Measurements from ENCODE around the gene LNPK. TPM values are rescaled to one million over a fixed set of nuclear protein-coding genes. Genes with fewer than 3 reads are reported as not detected.

The LNPK gene
- total RNA-seq, 1 experiment from 2014 or later = 10.3 TPM

DNA sequence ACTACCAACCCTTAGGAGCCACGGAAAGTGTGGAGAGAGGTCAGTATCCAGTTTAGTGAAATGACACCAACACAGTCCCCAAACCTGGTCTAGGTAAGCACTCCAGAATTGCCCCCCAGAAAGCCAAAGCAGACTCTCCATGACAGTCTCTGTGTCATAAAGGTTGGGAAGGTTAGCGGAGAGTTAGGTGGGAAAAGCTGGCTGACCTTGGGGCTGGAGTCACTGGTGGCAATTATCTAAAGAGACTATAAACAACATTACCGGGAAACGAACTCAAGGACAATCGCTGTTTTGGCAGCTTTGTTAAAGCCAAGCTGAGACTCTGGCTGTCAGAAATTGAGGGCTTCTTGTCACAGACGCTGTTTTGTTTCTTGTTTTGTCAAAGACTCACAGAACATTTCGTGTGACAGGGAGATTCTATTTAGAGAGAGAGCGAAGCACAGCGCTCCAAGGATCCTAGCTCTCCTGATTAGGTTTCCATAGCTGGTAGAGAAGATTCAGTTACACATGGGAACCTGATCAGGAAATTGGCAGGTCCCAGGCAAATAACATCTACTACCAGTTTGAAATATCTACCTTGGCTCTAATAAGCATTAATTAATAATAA lies 111.3 kb downstream of the LNPK start:
- H3K9me3 Mint-ChIP-seq = peaks cover 6% of the 10 kb centered on the region
- POLR2A ChIA-PET = no interaction called here
- no peak overlapping the region for H3K27ac Mint-ChIP-seq
- TF ChIP-seq, protein P1, sequence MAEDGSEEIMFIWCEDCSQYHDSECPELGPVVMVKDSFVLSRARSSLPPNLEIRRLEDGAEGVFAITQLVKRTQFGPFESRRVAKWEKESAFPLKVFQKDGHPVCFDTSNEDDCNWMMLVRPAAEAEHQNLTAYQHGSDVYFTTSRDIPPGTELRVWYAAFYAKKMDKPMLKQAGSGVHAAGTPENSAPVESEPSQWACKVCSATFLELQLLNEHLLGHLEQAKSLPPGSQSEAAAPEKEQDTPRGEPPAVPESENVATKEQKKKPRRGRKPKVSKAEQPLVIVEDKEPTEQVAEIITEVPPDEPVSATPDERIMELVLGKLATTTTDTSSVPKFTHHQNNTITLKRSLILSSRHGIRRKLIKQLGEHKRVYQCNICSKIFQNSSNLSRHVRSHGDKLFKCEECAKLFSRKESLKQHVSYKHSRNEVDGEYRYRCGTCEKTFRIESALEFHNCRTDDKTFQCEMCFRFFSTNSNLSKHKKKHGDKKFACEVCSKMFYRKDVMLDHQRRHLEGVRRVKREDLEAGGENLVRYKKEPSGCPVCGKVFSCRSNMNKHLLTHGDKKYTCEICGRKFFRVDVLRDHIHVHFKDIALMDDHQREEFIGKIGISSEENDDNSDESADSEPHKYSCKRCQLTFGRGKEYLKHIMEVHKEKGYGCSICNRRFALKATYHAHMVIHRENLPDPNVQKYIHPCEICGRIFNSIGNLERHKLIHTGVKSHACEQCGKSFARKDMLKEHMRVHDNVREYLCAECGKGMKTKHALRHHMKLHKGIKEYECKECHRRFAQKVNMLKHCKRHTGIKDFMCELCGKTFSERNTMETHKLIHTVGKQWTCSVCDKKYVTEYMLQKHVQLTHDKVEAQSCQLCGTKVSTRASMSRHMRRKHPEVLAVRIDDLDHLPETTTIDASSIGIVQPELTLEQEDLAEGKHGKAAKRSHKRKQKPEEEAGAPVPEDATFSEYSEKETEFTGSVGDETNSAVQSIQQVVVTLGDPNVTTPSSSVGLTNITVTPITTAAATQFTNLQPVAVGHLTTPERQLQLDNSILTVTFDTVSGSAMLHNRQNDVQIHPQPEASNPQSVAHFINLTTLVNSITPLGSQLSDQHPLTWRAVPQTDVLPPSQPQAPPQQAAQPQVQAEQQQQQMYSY (CRISPR knock-in tag; IDR thresholded peaks at IDR 0.05) = no peak
- TF ChIP-seq TEAD1 (CRISPR knock-in tag; IDR thresholded peaks at IDR 0.05) (no peak), NFE2L1 (CRISPR knock-in tag; IDR thresholded peaks at IDR 0.05) (no peak), NR2C2 (CRISPR knock-in tag; IDR thresholded peaks at IDR 0.05) (no peak), NFATC4 (CRISPR knock-in tag; IDR thresholded peaks at IDR 0.05) (no peak), ZNF423 (CRISPR knock-in tag; IDR thresholded peaks at IDR 0.05) (no peak), SP1 (CRISPR knock-in tag; conservative IDR thresholded peaks at IDR 0.05) (no peak), IRF2 (CRISPR knock-in tag; IDR thresholded peaks at IDR 0.05; ENCODE audit: borderline replicate concordance, low read depth) (no peak), PRRX2 (CRISPR knock-in tag; IDR thresholded peaks at IDR 0.05) (no peak), IRF1 (CRISPR knock-in tag; IDR thresholded peaks at IDR 0.05) (no peak), MYBL2 (CRISPR knock-in tag; IDR thresholded peaks at IDR 0.05) (no peak), MXD4 (CRISPR knock-in tag; IDR thresholded peaks at IDR 0.05; ENCODE audit: borderline replicate concordance) (no peak)
- TF ChIP-seq, protein P2, sequence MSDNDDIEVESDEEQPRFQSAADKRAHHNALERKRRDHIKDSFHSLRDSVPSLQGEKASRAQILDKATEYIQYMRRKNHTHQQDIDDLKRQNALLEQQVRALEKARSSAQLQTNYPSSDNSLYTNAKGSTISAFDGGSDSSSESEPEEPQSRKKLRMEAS (CRISPR knock-in tag; IDR thresholded peaks at IDR 0.05) = no peak
- TF ChIP-seq, protein P3, sequence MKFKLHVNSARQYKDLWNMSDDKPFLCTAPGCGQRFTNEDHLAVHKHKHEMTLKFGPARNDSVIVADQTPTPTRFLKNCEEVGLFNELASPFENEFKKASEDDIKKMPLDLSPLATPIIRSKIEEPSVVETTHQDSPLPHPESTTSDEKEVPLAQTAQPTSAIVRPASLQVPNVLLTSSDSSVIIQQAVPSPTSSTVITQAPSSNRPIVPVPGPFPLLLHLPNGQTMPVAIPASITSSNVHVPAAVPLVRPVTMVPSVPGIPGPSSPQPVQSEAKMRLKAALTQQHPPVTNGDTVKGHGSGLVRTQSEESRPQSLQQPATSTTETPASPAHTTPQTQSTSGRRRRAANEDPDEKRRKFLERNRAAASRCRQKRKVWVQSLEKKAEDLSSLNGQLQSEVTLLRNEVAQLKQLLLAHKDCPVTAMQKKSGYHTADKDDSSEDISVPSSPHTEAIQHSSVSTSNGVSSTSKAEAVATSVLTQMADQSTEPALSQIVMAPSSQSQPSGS (CRISPR knock-in tag; IDR thresholded peaks at IDR 0.05; ENCODE audit: borderline replicate concordance, low read depth) = no peak
- TF ChIP-seq, protein P4, sequence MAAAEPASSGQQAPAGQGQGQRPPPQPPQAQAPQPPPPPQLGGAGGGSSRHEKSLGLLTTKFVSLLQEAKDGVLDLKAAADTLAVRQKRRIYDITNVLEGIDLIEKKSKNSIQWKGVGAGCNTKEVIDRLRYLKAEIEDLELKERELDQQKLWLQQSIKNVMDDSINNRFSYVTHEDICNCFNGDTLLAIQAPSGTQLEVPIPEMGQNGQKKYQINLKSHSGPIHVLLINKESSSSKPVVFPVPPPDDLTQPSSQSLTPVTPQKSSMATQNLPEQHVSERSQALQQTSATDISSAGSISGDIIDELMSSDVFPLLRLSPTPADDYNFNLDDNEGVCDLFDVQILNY (CRISPR knock-in tag; IDR thresholded peaks at IDR 0.05) = no peak
- TF ChIP-seq, protein P5, sequence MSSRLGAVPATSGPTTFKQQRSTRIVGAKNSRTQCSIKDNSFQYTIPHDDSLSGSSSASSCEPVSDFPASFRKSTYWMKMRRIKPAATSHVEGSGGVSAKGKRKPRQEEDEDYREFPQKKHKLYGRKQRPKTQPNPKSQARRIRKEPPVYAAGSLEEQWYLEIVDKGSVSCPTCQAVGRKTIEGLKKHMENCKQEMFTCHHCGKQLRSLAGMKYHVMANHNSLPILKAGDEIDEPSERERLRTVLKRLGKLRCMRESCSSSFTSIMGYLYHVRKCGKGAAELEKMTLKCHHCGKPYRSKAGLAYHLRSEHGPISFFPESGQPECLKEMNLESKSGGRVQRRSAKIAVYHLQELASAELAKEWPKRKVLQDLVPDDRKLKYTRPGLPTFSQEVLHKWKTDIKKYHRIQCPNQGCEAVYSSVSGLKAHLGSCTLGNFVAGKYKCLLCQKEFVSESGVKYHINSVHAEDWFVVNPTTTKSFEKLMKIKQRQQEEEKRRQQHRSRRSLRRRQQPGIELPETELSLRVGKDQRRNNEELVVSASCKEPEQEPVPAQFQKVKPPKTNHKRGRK (CRISPR knock-in tag; IDR thresholded peaks at IDR 0.05; ENCODE audit: borderline replicate concordance) = no peak
- no peak for DNase-seq (ENCODE audit: low spot score)
- no peak overlapping the region for H3K4me3 Mint-ChIP-seq
- H3K27me3 Mint-ChIP-seq (ENCODE audit: low read depth) = no peaks in the 10 kb centered on the region
- no peak for ATAC-seq
- H3K4me1 Mint-ChIP-seq = no peaks in the 10 kb centered on the region
- H3K36me3 Mint-ChIP-seq = no peaks in the 10 kb centered on the region
- CTCF ChIA-PET = no interaction called here

GRCh38 chr2:175889701-175890302 lies 112.3 kb downstream of the LNPK start:
- Mint-ChIP-seq H3K36me3 (no peaks in the 10 kb centered on the region), H3K27me3 (ENCODE audit: low read depth) (no peaks in the 10 kb centered on the region), H3K9me3 (no peaks in the 10 kb centered on the region), H3K4me1 (peaks cover 3% of the 10 kb centered on the region), H3K27ac (no peak overlapping the region), H3K4me3 (no peak overlapping the region)
- ChIA-PET POLR2A (no interaction called here), CTCF (no interaction called here)
- ATAC-seq (no peak), DNase-seq (ENCODE audit: low spot score) (no peak)
- no peak for TF ChIP-seq GABPB1 (CRISPR knock-in tag; IDR thresholded peaks at IDR 0.05)
- no peak for TF ChIP-seq FOXK1 (CRISPR knock-in tag; IDR thresholded peaks at IDR 0.05)
- TF ChIP-seq MYBL2 (CRISPR knock-in tag; IDR thresholded peaks at IDR 0.05) = no peak
- TF ChIP-seq, protein P6, sequence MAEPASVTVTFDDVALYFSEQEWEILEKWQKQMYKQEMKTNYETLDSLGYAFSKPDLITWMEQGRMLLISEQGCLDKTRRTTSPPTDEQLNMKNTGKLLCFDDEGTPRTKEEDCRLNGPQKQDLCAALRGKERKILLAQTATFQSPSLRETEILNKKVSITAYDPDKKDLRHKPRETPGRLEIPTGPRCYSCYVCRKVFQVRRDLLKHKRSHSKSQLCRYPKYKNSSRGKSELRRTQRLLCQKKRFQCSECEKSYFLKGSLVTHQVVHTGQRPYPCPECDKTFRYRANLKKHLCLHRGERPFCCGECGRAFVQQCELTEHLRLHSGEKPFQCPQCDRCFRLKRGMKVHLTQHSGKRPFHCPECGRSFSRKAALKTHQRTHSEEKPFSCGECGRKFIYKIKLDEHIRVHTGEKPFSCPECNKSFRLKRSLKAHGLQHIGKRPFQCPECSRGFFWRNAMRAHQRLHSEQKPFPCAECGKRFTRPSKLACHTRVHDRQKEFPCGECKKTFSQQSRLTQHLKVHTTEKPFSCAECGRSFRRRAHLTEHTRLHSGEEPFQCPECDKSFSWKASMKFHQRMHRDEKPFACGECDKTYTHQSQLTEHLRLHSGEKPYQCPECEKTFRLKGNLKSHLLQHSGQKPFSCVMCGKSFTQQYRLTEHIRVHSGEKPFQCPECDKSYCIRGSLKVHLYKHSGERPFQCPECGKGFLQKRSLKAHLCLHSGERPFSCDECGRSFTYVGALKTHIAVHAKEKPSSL (CRISPR knock-in tag; conservative IDR thresholded peaks at IDR 0.05) = no peak
- TF ChIP-seq, protein P7, sequence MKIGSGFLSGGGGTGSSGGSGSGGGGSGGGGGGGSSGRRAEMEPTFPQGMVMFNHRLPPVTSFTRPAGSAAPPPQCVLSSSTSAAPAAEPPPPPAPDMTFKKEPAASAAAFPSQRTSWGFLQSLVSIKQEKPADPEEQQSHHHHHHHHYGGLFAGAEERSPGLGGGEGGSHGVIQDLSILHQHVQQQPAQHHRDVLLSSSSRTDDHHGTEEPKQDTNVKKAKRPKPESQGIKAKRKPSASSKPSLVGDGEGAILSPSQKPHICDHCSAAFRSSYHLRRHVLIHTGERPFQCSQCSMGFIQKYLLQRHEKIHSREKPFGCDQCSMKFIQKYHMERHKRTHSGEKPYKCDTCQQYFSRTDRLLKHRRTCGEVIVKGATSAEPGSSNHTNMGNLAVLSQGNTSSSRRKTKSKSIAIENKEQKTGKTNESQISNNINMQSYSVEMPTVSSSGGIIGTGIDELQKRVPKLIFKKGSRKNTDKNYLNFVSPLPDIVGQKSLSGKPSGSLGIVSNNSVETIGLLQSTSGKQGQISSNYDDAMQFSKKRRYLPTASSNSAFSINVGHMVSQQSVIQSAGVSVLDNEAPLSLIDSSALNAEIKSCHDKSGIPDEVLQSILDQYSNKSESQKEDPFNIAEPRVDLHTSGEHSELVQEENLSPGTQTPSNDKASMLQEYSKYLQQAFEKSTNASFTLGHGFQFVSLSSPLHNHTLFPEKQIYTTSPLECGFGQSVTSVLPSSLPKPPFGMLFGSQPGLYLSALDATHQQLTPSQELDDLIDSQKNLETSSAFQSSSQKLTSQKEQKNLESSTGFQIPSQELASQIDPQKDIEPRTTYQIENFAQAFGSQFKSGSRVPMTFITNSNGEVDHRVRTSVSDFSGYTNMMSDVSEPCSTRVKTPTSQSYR (CRISPR knock-in tag; IDR thresholded peaks at IDR 0.05) = no peak
- TF ChIP-seq TEAD4 (CRISPR knock-in tag; IDR thresholded peaks at IDR 0.05) = no peak

Data from WTC11 (cell line).